A549 (cell line): ENCODE measurements around the gene SFRP4.

Source experiments
- CTCF ChIP-seq: fragments of >200 bp; sonication (Bioruptor Twin); formaldehyde crosslinking; IDR thresholded peaks from 3 replicates; pipeline ENCODE4 v1.5.1; 2016
- MYC ChIP-seq: IDR thresholded peaks from 2 replicates; pipeline ENCODE4 v1.6.1; 2012; ENCODE audit warnings: mild to moderate bottlenecking, inconsistent platforms, low read length, improper control_type of control experiment, borderline replicate concordance
- REST ChIP-seq: fragments of 200-600 bp; sonication (generic); IDR thresholded peaks from 2 replicates; pipeline ENCODE4 v1.6.1; 2016; ENCODE audit warnings: antibody characterized with exemption, mild to moderate bottlenecking, moderate library complexity
- SMC3 ChIP-seq: fragments of >200 bp; sonication (Bioruptor Twin); formaldehyde crosslinking; IDR thresholded peaks from 3 replicates; pipeline ENCODE4 v1.6.1; 2018; ENCODE audit warnings: inconsistent platforms

GRCh38 chr7:37923996-37924395 lies 7.4 kb upstream of the SFRP4 start:
- TF ChIP-seq REST, result no peak
- TF ChIP-seq CTCF, result no peak
- no peak for TF ChIP-seq SMC3
- TF ChIP-seq MYC, result no peak
